Kidney capillary endothelial cell (primary cell): ENCODE measurements around the gene SLC38A9.

Source experiments
- DNase-seq: peaks from one replicate; pipeline ENCODE4 v3.0.0-alpha.2; 2018; ENCODE audit warnings: low spot score

SLC38A9 gene

GRCh38 chr5:55649963-55650362, 62.2 kb downstream of the SLC38A9 start:
- DNase-seq = no peak

- no peak for DNase-seq
Measured at GRCh38 chr5:55645304-55645703, 66.8 kb downstream of the SLC38A9 start.

- DNase-seq = no peak
Measured at GRCh38 chr5:55638455-55638854, 73.7 kb downstream of the SLC38A9 start.

GRCh38 chr5:55638051-55638450, 74.1 kb downstream of the SLC38A9 start:
- no peak for DNase-seq

- DNase-seq = no peak
Measured at GRCh38 chr5:55636683-55637082, 75.4 kb downstream of the SLC38A9 start.

GRCh38 chr5:55636177-55636576, 75.9 kb downstream of the SLC38A9 start:
- no peak for DNase-seq

- no peak for DNase-seq
Measured at GRCh38 chr5:55634866-55635265, 77.3 kb downstream of the SLC38A9 start.

- DNase-seq = no peak
Measured at GRCh38 chr5:55634209-55634805, 77.8 kb downstream of the SLC38A9 start.

GRCh38 chr5:55633574-55634208, 78.4 kb downstream of the SLC38A9 start:
- no peak for DNase-seq

- no peak for DNase-seq
Measured at GRCh38 chr5:55629815-55630214, 82.3 kb downstream of the SLC38A9 start.

- DNase-seq = no peak
Measured at GRCh38 chr5:55626790-55627189, 85.3 kb downstream of the SLC38A9 start.

GRCh38 chr5:55625913-55626312, 86.2 kb downstream of the SLC38A9 start:
- no peak for DNase-seq

- DNase-seq = no peak
Measured at GRCh38 chr5:55625589-55625909, 86.6 kb downstream of the SLC38A9 start.

- DNase-seq = no peak
Measured at GRCh38 chr5:55624841-55625588, 87.1 kb downstream of the SLC38A9 start.

- no peak for DNase-seq
Measured at GRCh38 chr5:55623789-55624188, 88.3 kb downstream of the SLC38A9 start.

GRCh38 chr5:55622460-55622859, 89.7 kb downstream of the SLC38A9 start:
- no peak for DNase-seq

- no peak for DNase-seq
Measured at GRCh38 chr5:55621229-55621628, 90.9 kb downstream of the SLC38A9 start.

- no peak for DNase-seq
Measured at GRCh38 chr5:55620766-55621160, 91.4 kb downstream of the SLC38A9 start.

- no peak for DNase-seq
Measured at GRCh38 chr5:55620009-55620765, 91.9 kb downstream of the SLC38A9 start.

- DNase-seq = no peak
Measured at GRCh38 chr5:55618318-55618717, 93.8 kb downstream of the SLC38A9 start.

- no peak for DNase-seq
Measured at GRCh38 chr5:55613112-55613868, 98.8 kb downstream of the SLC38A9 start.

- DNase-seq = no peak
Measured at GRCh38 chr5:55610542-55610941, 101.6 kb downstream of the SLC38A9 start.
